Measurements from ENCODE around the gene FAM170B.

GRCh38 chr10:49090189-49090575 lies 43.6 kb downstream of the FAM170B start:
- TF ChIP-seq CTCF (conservative IDR thresholded peaks at IDR 0.05 in 1 of 2, IDR thresholded peaks at IDR 0.05 in 1 of 2; ENCODE audit: extremely low read depth in 1 of 2, insufficient read depth in 1 of 2, low read depth in 1 of 2, low read length in 2 of 2) (no peak), EZH2 (IDR thresholded peaks at IDR 0.05; ENCODE audit: borderline replicate concordance, low read length) (no peak)

All from mammary epithelial cell (primary cell).